Measurements from ENCODE around the gene CALY.
"Not testable (repeated sequence)": the region's sequence is repeated elsewhere in the genome, so short reads cannot be mapped to it uniquely, and the experiment has no call there.

The CALY gene

DNA sequence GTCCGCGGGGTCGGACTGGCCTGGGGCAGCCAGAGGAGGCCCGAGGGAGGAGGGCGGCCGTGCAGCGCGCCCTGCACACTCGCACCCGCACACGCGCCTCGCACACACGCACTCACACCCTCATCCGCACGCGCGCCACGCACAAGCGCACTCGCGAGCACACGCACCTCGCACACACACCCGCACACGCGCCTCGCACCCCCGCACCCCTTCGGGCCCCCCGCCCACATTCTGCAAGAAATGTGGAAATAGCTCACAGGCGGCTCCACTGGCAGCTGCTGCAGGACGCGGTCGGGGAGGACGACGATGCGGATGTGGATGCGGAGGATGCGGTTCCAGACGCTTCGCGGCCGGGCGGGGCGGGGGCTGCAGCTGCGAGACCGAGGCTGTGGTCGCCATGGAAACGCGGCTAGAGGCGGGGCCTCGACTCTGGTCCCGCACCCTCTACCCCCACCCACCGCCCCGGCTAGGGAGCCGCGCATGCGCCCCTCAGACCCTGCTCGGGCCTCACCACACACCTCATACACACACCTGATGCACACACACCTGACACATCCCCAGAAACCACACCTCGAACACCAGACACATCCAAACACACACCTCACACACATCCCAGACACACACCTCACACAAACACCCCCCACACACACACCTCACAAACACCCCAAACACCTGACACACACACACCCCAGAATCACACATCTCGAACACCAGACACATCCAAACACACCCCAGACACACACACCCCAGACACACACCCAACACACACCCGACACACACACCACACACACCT, at the start of gene CALY:
CALY (minus strand) TSS at position 320 of the 793 bp plus-strand sequence. CDS start 7,907 bp downstream, outside the sequence.
- no peak for DNase-seq

GRCh38 chr10:133385214-133385613, 48.5 kb upstream of the CALY start:
- DNase-seq: no peak

DNA sequence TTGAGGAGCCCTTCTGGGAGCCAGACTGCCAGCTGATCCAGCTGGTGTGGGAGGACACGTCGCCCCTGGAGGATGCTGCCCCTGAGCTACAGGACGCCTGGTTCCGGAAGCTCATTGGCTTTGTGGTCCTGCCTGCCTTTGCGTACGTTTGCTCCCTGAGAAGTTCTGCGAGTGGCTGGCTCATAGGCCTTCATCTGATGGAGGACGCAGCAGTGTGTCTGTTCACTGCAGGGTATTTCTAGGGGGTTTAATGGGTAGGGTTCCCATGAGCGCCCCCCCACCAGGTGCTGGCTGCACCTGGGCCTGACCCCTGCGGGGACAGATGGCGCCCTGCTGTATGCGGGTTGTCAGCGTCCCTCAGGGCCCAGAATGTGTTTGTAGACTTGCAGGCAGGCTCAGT, 47.4 kb upstream of the CALY start:
- no peak for DNase-seq

- DNase-seq: no peak
These were observed 46.9 kb upstream of the CALY start for GRCh38 chr10:133383551-133383950.

- DNase-seq: no peak
These were observed 44.3 kb upstream of the CALY start for GRCh38 chr10:133381036-133381435.

- DNase-seq: no peak
These were observed 43.3 kb upstream of the CALY start for GRCh38 chr10:133379801-133380666.

DNA sequence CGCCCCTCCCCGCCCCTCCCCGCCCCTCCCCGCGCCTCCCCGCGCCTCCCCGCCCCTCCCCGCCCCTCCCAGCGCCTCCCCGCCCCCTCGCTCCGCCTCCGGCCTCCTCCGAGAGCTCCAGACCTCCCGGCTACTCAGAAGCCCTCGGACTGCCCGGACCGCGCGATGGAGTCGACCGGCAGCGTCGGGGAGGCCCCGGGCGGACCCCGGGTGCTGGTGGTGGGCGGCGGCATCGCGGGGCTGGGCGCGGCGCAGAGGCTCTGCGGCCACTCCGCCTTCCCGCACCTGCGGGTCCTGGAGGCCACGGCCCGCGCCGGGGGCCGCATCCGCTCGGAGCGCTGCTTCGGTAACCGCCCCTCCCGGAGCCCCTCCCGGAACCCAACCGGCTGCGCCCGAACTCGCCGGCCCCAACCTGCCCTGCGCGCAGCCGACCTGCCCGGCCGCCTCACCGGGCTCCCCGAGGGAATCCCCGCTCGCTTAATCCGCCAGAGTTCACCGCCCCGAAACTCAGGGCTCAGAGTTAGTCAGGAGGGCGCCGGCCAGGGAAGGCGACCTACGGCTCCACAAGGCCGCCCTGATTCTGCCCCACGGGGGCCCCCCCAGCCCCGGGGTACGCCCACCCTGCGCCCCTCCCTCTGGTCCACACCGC, 42.6 kb upstream of the CALY start, which contains the start of gene PAOX:
PAOX (plus strand) TSS at position 111 of the 649 bp plus-strand sequence; CDS start at position 166, 55 bp downstream.
- peak; percentile 66 for DNase-seq

DNA sequence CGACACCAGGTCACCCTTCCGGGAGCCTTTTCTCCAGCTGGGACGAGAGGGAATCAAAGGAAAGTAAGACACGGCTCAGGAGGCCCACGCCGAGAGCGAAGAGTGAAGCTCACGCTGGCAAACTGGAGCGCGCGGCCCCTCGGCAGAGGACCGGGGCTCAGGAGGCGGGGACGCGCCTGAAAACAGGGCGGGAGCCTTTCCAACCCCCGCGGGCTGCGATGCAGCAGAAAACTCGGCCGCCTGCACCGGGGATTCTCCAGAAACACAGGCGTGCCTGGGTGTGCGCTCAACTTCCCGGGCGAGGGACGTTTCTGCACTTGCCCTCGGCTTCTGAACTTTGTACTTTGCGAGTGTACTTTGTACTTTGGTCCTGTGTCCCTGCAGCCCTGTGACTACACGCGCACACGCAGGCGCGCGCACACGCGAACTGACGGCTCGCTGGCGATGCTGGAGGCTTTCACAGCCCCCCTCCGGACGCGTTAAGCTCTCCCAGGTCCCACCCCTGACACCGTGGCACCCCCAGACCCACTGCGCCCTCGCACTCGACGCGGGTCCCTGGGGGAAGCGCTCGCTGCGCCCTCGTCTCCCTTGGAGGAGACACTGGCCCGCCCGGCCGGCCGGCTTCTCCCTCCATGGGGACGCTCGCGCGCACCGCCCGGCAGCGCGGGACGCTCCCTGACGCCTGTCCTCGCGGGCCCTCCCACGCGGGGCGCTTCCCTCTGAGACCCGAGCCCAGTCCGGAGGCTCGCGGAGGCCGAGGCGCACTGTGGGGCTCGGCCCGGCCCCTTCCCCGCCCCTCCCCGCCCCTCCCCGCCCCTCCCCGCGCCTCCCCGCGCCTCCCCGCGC, 41.8 kb upstream of the CALY start:
- peak; percentile 58 for DNase-seq

DNA sequence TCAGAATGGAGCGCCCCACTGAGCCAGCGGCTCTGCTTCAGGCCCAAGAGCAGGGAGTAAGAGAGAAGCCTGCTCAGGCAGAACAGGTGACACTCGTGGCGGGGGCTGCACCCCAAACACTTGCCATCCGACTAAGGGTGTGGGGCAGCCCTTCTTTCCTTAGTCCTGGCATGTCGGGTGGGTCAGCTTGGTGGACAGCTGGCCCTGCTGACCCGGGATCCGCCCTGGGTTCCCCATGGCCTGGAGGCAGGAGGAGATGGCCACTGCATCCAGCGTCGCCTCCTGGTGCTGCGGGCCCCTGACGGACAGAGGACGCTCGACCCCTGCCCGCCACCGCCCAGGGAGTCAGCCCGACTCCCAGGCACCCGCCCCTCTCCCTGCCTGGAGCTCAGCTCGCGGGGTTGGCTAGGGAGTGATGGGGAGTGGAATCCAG, 41.1 kb upstream of the CALY start:
- no peak for DNase-seq

GRCh38 chr10:133377025-133377817, 40.5 kb upstream of the CALY start:
- no peak for DNase-seq

DNA sequence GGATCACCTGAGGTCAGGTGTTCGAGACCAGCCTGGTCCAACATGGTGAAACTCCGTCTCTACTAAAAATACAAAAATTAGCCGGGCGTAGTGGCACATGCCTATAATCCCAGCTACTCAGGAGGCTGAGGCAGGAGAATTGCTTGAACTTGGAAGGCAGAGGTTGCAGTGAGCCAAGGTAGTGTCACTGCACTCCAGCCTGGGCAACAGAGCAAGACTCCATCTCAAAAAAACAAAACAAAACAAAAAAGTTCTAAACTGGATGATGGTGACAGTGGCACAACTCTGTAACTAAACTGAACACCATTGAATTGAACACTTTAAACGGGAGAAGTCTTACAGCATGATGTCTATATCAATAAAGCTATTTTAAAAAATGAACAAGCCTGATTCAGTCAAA, 39.5 kb upstream of the CALY start:
- not testable (repeated sequence) for DNase-seq

GRCh38 chr10:133375357-133376115, 38.8 kb upstream of the CALY start:
- no peak for DNase-seq

DNA sequence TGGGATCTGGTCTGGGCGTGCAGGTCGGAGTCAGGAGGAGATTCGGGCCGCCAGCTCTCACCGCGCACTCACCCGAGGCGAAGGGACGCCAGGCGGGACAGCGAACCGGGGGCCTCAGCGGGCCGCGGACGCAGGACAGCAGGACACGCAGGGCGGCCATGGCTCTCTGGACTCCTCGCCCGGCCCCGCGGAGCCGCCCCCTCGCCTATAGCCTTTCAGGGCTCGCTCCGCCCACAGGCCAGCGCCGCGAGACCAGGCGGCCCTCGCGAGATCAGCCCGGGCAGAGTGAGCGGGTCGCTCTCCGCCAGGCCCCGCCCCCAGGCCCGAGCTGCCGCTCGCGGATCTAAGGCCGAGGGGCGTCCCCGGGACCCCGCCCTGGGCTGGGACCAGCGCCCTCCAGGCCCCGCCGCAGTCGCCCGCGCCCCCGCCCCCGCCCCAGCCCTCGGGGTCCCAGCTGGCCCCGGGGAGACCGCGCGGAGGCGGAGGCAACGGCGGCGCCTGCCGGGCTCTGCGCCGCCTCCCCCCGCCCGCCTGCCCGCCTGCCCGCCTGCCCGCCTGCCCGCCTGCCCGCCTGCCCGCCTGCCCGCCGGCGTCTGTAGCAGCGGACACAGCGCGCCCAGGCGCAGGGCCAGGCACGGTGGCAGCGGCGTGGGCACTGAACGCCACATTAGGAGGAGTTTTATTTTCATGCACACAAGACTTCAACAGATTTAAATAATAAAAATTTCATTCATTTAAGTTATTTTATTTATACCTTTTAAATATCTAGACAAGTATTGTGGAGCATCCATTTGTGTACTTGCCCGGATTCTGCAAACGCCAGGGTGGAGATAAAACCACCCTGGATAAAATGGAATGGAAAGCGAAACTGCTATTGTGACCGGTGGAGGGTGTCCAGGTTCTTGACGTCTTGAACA, 36.7 kb upstream of the CALY start, which contains the start of gene ECHS1:
ECHS1 (minus strand) TSS at position 181 of the 917 bp plus-strand sequence; CDS start at position 160, 21 bp downstream.
- DNase-seq: peak; percentile 92

DNA sequence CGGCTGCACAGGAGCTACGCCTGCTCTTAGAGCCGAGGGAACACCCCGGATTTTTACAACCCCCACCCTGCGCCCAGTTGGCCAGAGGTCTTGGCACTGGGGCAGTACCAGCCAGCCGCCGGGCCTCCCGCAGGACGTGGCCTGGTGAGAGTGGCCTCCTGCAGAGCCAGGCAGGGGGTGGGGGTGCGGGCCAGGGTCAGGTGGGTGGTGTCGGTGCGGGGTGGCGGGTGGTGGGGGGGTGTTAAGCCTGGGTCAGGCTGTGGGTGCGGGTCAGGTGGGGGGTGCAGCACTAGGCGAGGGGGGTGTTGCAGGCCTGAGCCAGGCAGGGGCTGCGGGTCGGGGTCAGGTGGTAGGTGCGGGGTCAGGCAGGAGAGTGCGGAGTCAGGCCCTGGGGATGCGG, 35.8 kb upstream of the CALY start:
- no peak for DNase-seq

GRCh38 chr10:133370030-133370786, 33.5 kb upstream of the CALY start:
- DNase-seq: no peak

GRCh38 chr10:133368153-133368552, 31.5 kb upstream of the CALY start:
- no peak for DNase-seq

DNA sequence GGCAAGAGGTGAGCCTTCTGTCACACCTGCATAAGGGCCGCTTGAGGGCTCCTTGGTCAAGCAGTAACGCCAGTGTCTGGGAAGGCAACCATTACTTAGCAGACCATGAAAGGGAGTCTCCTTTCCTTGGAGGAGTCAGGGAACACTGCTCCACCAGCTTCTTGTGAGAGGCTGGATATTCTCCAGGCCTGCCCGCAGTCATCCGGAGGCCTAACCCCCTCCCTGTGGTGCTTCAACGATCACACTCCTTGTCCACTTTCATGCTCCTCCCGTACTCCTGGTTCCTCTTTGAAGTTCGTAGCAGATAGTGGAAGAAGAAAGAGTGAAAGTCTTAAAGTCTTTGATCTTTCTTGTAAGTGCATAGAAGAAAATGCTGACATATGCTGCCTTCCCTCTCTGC, 30.8 kb upstream of the CALY start:
- DNase-seq: not testable (repeated sequence)

GRCh38 chr10:133366751-133367150, 30.1 kb upstream of the CALY start:
- no peak for DNase-seq

GRCh38 chr10:133366130-133366478, 29.4 kb upstream of the CALY start:
- no peak for DNase-seq
